ENCODE results near the gene CD74. TPM values are rescaled to one million over a fixed set of nuclear protein-coding genes. Genes with fewer than 3 reads are reported as not detected.
A peak's percentile ranks its signal among the peaks of the same experiment; 100 is the strongest.
"Not testable (repeated sequence)": the region's sequence is repeated elsewhere in the genome, so short reads cannot be mapped to it uniquely, and the experiment has no call there.

The CD74 gene
- total RNA-seq, 1 donor from 2014 or later, result 440 TPM

- Mint-ChIP-seq H3K9me3 (no peaks in the 10 kb centered on the region), H3K36me3 (ENCODE audit: low read depth) (peaks cover 2% of the 10 kb centered on the region), H3K4me3 (peak overlapping the region; percentile 53), H3K27me3 (ENCODE audit: insufficient read depth) (peaks cover 2% of the 10 kb centered on the region), H3K27ac (peak overlapping the region; percentile 12), H3K4me1 (ENCODE audit: low read depth) (peaks cover 12% of the 10 kb centered on the region)
- DNase-seq (ENCODE audit: low spot score), result peak; percentile 84
- intact Hi-C loops (cut with micrococcal nuclease), result loop anchor here (1.0 to 2.0 kb wide), 8 partner anchors 13 to 306 kb away; partner anchors contain the start of genes RPS14 and TCOF1
These were observed 23.5 kb upstream of the CD74 start for GRCh38 chr5:150436141-150436680.

- intact Hi-C loops (cut with micrococcal nuclease), result no loop called here
- no peak overlapping the region for H3K4me3 Mint-ChIP-seq
- H3K27me3 Mint-ChIP-seq (ENCODE audit: insufficient read depth), result peaks cover 5% of the 10 kb centered on the region
- H3K9me3 Mint-ChIP-seq, result no peaks in the 10 kb centered on the region
- peaks cover 12% of the 10 kb centered on the region for H3K4me1 Mint-ChIP-seq (ENCODE audit: low read depth)
- H3K36me3 Mint-ChIP-seq (ENCODE audit: low read depth), result no peaks in the 10 kb centered on the region
- DNase-seq (ENCODE audit: low spot score), result no peak
- no peak overlapping the region for H3K27ac Mint-ChIP-seq
These were observed 21.8 kb upstream of the CD74 start for GRCh38 chr5:150434464-150434863.

GRCh38 chr5:150431574-150431973 lies 18.9 kb upstream of the CD74 start:
- H3K27ac Mint-ChIP-seq, result no peak overlapping the region
- H3K4me3 Mint-ChIP-seq, result no peak overlapping the region
- H3K4me1 Mint-ChIP-seq (ENCODE audit: low read depth), result peaks cover 10% of the 10 kb centered on the region
- DNase-seq (ENCODE audit: low spot score), result no peak
- peaks cover 6% of the 10 kb centered on the region for H3K27me3 Mint-ChIP-seq (ENCODE audit: insufficient read depth)
- no peaks in the 10 kb centered on the region for H3K36me3 Mint-ChIP-seq (ENCODE audit: low read depth)
- H3K9me3 Mint-ChIP-seq, result no peaks in the 10 kb centered on the region
- intact Hi-C loops (cut with micrococcal nuclease), result no loop called here

- intact Hi-C loops (cut with micrococcal nuclease), result no loop called here
- H3K27me3 Mint-ChIP-seq (ENCODE audit: insufficient read depth), result peaks cover 6% of the 10 kb centered on the region
- H3K4me3 Mint-ChIP-seq, result no peak overlapping the region
- no peak overlapping the region for H3K27ac Mint-ChIP-seq
- H3K36me3 Mint-ChIP-seq (ENCODE audit: low read depth), result no peaks in the 10 kb centered on the region
- DNase-seq (ENCODE audit: low spot score), result no peak
- no peaks in the 10 kb centered on the region for H3K9me3 Mint-ChIP-seq
- H3K4me1 Mint-ChIP-seq (ENCODE audit: low read depth), result peaks cover 4% of the 10 kb centered on the region
These were observed 18.3 kb upstream of the CD74 start for GRCh38 chr5:150431048-150431447.

- DNase-seq (ENCODE audit: low spot score), result no peak
- no peaks in the 10 kb centered on the region for H3K9me3 Mint-ChIP-seq
- H3K4me1 Mint-ChIP-seq (ENCODE audit: low read depth), result no peaks in the 10 kb centered on the region
- H3K4me3 Mint-ChIP-seq, result no peak overlapping the region
- intact Hi-C loops (cut with micrococcal nuclease), result no loop called here
- no peaks in the 10 kb centered on the region for H3K36me3 Mint-ChIP-seq (ENCODE audit: low read depth)
- H3K27me3 Mint-ChIP-seq (ENCODE audit: insufficient read depth), result peaks cover 6% of the 10 kb centered on the region
- H3K27ac Mint-ChIP-seq, result no peak overlapping the region
These were observed 16.7 kb upstream of the CD74 start for GRCh38 chr5:150429410-150429873.

GRCh38 chr5:150428978-150429377 lies 16.3 kb upstream of the CD74 start:
- Mint-ChIP-seq H3K27me3 (ENCODE audit: insufficient read depth) (peaks cover 6% of the 10 kb centered on the region), H3K4me1 (ENCODE audit: low read depth) (no peaks in the 10 kb centered on the region), H3K27ac (no peak overlapping the region), H3K4me3 (no peak overlapping the region), H3K36me3 (ENCODE audit: low read depth) (no peaks in the 10 kb centered on the region), H3K9me3 (no peaks in the 10 kb centered on the region)
- intact Hi-C loops (cut with micrococcal nuclease), result no loop called here
- no peak for DNase-seq (ENCODE audit: low spot score)

- Mint-ChIP-seq H3K4me3 (no peak overlapping the region), H3K4me1 (ENCODE audit: low read depth) (no peaks in the 10 kb centered on the region), H3K27ac (no peak overlapping the region), H3K36me3 (ENCODE audit: low read depth) (no peaks in the 10 kb centered on the region), H3K27me3 (ENCODE audit: insufficient read depth) (peaks cover 8% of the 10 kb centered on the region), H3K9me3 (no peaks in the 10 kb centered on the region)
- intact Hi-C loops (cut with micrococcal nuclease), result no loop called here
- DNase-seq (ENCODE audit: low spot score), result no peak
These were observed 15.6 kb upstream of the CD74 start for GRCh38 chr5:150428106-150428876.

DNA sequence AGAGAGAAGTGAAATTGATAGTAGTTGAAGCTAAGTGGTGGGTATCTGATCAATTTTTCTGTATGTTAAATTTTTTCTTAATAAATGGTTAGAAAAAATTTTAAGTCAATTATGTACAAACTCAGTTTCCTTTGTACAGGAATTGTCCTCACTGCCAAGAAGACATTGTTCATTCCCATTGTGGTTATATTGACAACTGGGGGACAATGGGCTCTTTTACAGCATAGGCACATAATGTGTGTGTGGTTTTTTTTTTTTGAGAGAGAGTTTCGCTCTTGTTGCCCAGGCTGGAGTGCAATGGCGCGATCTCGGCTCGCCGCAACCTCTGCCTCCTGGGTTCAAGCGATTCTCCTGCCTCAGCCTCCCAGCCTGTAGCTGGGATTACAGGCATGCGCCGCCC lies 13.5 kb upstream of the CD74 start:
- not testable (repeated sequence) for DNase-seq (ENCODE audit: low spot score); H3K4me3 Mint-ChIP-seq

DNA sequence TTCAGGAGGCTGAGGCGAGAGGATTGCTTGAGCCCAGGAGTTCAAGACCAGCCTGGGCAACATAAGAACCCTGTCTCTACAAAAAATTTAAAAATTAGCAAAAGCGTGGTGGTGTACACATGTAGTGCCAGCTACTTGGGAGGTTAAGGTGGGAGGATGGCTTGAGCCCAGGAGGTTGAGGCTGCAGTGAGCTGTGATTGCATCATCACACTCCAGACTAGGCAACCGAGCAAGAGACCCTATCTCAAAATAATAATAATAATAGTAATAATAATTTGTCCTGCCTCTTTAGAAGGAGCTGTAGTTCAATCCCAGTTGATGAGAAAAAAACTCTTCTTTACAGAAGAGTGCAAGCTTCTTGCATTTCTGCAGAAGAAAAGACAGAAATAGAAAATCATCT lies 10.0 kb upstream of the CD74 start:
- H3K9me3 Mint-ChIP-seq, result no peaks in the 10 kb centered on the region
- H3K36me3 Mint-ChIP-seq (ENCODE audit: low read depth), result no peaks in the 10 kb centered on the region
- intact Hi-C loops (cut with micrococcal nuclease), result no loop called here
- H3K4me1 Mint-ChIP-seq (ENCODE audit: low read depth), result peaks cover 5% of the 10 kb centered on the region
- H3K4me3 Mint-ChIP-seq, result no peak overlapping the region
- H3K27ac Mint-ChIP-seq, result no peak overlapping the region
- peaks cover 8% of the 10 kb centered on the region for H3K27me3 Mint-ChIP-seq (ENCODE audit: insufficient read depth)
- DNase-seq (ENCODE audit: low spot score), result no peak

More for the DNA sequence above, 13.5 kb upstream of the CD74 start:
- H3K4me1 Mint-ChIP-seq (ENCODE audit: low read depth); H3K9me3 Mint-ChIP-seq; intact Hi-C loops (cut with micrococcal nuclease); H3K27me3 Mint-ChIP-seq (ENCODE audit: insufficient read depth); H3K27ac Mint-ChIP-seq; H3K36me3 Mint-ChIP-seq (ENCODE audit: low read depth): not testable (repeated sequence)

DNA sequence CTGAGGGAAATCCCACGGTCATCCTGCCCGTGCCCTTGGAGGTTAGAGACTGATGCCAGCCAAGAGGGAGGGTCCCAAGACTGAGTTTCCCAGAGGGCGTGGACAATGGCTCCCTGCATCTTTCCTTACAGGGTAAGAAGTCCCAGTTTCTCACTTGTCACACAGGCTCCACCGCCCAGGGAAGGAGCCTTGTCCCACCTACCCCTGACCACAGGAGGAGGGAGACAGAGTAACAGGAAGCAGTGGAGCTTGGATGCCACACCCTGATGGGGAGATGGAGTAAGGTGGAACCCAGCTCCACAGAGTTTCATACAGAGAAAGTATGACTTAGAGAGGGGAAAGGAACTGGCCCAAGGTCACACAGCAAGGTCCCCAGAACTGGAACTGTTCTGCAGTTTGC lies 9.4 kb upstream of the CD74 start:
- peaks cover 5% of the 10 kb centered on the region for H3K4me1 Mint-ChIP-seq (ENCODE audit: low read depth)
- H3K27me3 Mint-ChIP-seq (ENCODE audit: insufficient read depth), result peaks cover 8% of the 10 kb centered on the region
- DNase-seq (ENCODE audit: low spot score), result no peak
- no peak overlapping the region for H3K27ac Mint-ChIP-seq
- H3K4me3 Mint-ChIP-seq, result no peak overlapping the region
- intact Hi-C loops (cut with micrococcal nuclease), result no loop called here
- H3K36me3 Mint-ChIP-seq (ENCODE audit: low read depth), result no peaks in the 10 kb centered on the region
- H3K9me3 Mint-ChIP-seq, result no peaks in the 10 kb centered on the region

GRCh38 chr5:150419630-150420270 lies 7.0 kb upstream of the CD74 start:
- Mint-ChIP-seq H3K27me3 (ENCODE audit: insufficient read depth) (peaks cover 8% of the 10 kb centered on the region), H3K4me1 (ENCODE audit: low read depth) (peaks cover 5% of the 10 kb centered on the region), H3K27ac (no peak overlapping the region), H3K4me3 (no peak overlapping the region), H3K9me3 (no peaks in the 10 kb centered on the region), H3K36me3 (ENCODE audit: low read depth) (no peaks in the 10 kb centered on the region)
- intact Hi-C loops (cut with micrococcal nuclease), result no loop called here
- DNase-seq (ENCODE audit: low spot score), result no peak

DNA sequence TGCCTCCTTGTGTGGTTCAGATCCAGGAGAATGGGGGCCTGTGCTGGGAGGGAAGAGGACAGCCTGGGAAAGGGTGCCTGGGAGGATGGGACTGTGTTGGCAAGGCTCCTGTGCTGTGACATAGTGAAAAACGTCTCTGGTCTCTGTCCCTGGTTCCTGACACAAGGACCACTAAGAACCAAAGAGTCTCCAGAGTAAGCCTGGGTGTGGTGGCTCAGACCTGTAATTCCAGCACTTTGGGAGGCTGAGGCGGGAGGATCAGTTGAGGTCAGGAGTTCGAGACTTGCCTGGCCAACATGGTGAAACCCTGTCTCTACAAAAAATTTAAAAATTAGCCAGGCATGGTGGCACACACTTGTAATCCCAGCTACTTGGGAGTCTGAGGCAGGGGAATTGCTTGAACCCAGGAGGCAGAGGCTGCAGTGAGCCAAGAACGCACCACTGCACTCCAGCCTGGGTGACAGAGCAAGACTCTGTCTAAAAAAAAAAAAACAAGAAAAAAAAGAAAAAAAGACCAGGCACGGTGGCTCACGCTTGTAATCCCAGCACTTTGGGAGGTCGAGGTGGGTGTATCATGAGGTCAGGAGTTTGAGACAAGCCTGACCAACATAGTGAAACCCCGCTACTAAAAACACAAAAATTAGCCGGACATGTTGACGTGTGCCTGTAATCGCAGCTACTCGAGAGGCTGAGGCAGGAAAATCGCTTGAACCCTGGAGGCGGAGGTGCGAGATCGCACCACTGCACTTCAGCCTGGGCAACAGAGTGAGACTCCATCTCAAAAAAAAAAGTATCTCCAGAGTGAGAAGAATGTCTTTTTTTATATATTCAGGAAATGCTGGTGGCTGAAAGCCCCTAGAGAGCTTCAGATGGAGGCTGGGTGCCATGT lies 1.4 kb upstream of the CD74 start:
- not testable (repeated sequence) for H3K36me3 Mint-ChIP-seq (ENCODE audit: low read depth); H3K27me3 Mint-ChIP-seq (ENCODE audit: insufficient read depth); DNase-seq (ENCODE audit: low spot score); H3K9me3 Mint-ChIP-seq
- Mint-ChIP-seq H3K4me3 (peak overlapping the region; percentile 91), H3K27ac (peak overlapping the region; percentile 98), H3K4me1 (ENCODE audit: low read depth) (peaks cover 38% of the 10 kb centered on the region)
- intact Hi-C loops (cut with micrococcal nuclease), result loop anchor here (1.0 to 5.0 kb wide), 8 partner anchors 22 to 1069 kb away; partner anchors contain the start of genes GRPEL2, HMGXB3, RBM22 and TIGD6
